ENCODE results near the gene PRRC2B. TPM values are rescaled to one million over a fixed set of nuclear protein-coding genes. Genes with fewer than 3 reads are reported as not detected.

Gene PRRC2B
- total RNA-seq, 4 donors from 2014 or later = 81.7 to 159 (median 117) TPM

- Histone ChIP-seq H3K27me3 (no peaks in the 10 kb centered on the region), H3K4me1 (no peaks in the 10 kb centered on the region), H3K4me3 (replicated peaks in 1 of 3) (no peak overlapping the region), H3K9me3 (no peaks in the 10 kb centered on the region), H3K36me3 (peaks cover 92 to 95% of the 10 kb centered on the region in 2 donors), H3K27ac (no peak overlapping the region)
- no peak for DNase-seq
- no peak for TF ChIP-seq CTCF (IDR thresholded peaks at IDR 0.05)
- no peak for TF ChIP-seq POLR2A (IDR thresholded peaks at IDR 0.05)
- 92 to 93% methylated on average over 24 of the region's 24 CpGs for WGBS, 2 donors
- intact Hi-C loops (cut with DNase I) = no loop called here
Observed at GRCh38 chr9:131482343-131483006, 88.6 kb downstream of the PRRC2B start.

- peaks cover 92 to 95% of the 10 kb centered on the region in 2 donors for H3K36me3 ChIP-seq
- H3K4me3 ChIP-seq (replicated peaks in 1 of 3) = no peak overlapping the region
- intact Hi-C loops (cut with DNase I) = no loop called here
- DNase-seq = no peak
- no peaks in the 10 kb centered on the region for H3K4me1 ChIP-seq
- no peak for TF ChIP-seq CTCF (IDR thresholded peaks at IDR 0.05)
- TF ChIP-seq POLR2A (IDR thresholded peaks at IDR 0.05) = no peak
- 83 to 86% methylated on average over 5 to 9 of the region's 9 CpGs for WGBS, 2 donors
- no peaks in the 10 kb centered on the region for H3K27me3 ChIP-seq
- no peaks in the 10 kb centered on the region for H3K9me3 ChIP-seq
- no peak overlapping the region for H3K27ac ChIP-seq
Observed at GRCh38 chr9:131483319-131484050, 89.6 kb downstream of the PRRC2B start.

GRCh38 chr9:131484051-131484445 lies 90.2 kb downstream of the PRRC2B start:
- Histone ChIP-seq H3K27ac (no peak overlapping the region), H3K9me3 (no peaks in the 10 kb centered on the region), H3K36me3 (peaks cover 92 to 95% of the 10 kb centered on the region in 2 donors), H3K4me1 (no peaks in the 10 kb centered on the region), H3K4me3 (replicated peaks in 1 of 3) (no peak overlapping the region), H3K27me3 (no peaks in the 10 kb centered on the region)
- WGBS, 2 donors = 93 to 95% methylated on average over 6 to 7 of the region's 7 CpGs
- TF ChIP-seq POLR2A (IDR thresholded peaks at IDR 0.05) (no peak), CTCF (IDR thresholded peaks at IDR 0.05) (no peak)
- intact Hi-C loops (cut with DNase I) = no loop called here
- DNase-seq = no peak

- 96 to 98% methylated on average over 14 to 15 of the region's 15 CpGs for WGBS, 2 donors
- no peak for TF ChIP-seq CTCF (IDR thresholded peaks at IDR 0.05)
- no peak for TF ChIP-seq POLR2A (IDR thresholded peaks at IDR 0.05)
- Histone ChIP-seq H3K4me3 (replicated peaks in 1 of 3) (no peak overlapping the region), H3K27ac (no peak overlapping the region), H3K36me3 (peaks cover 92 to 95% of the 10 kb centered on the region in 2 donors), H3K27me3 (no peaks in the 10 kb centered on the region), H3K9me3 (no peaks in the 10 kb centered on the region), H3K4me1 (no peaks in the 10 kb centered on the region)
- DNase-seq = no peak
- intact Hi-C loops (cut with DNase I) = no loop called here
Observed at GRCh38 chr9:131484560-131485185, 90.8 kb downstream of the PRRC2B start.

GRCh38 chr9:131485206-131485605 lies 91.3 kb downstream of the PRRC2B start:
- no peak for DNase-seq
- Histone ChIP-seq H3K27me3 (no peaks in the 10 kb centered on the region), H3K9me3 (no peaks in the 10 kb centered on the region), H3K27ac (no peak overlapping the region), H3K4me1 (no peaks in the 10 kb centered on the region), H3K4me3 (replicated peaks in 1 of 3) (no peak overlapping the region), H3K36me3 (peaks cover 93 to 95% of the 10 kb centered on the region in 2 donors)
- intact Hi-C loops (cut with DNase I) = no loop called here
- TF ChIP-seq POLR2A (IDR thresholded peaks at IDR 0.05) (no peak), CTCF (IDR thresholded peaks at IDR 0.05) (no peak)
- 86 to 89% methylated on average over 12 of the region's 12 CpGs for WGBS, 2 donors
